GM12801 (cell line): ENCODE measurements around the gene BPIFA2.

Source experiments
- CTCF ChIP-seq: IDR thresholded peaks from one replicate; pipeline ENCODE4 v1.5.1; 2011; ENCODE audit warnings: control low read depth; ENCODE audit not compliant: insufficient read length; ENCODE audit errors: extremely low read depth

Gene BPIFA2

GRCh38 chr20:33188421-33188820, 20.5 kb downstream of the BPIFA2 start:
- no peak for TF ChIP-seq CTCF

GRCh38 chr20:33191484-33191883, 23.5 kb downstream of the BPIFA2 start:
- no peak for TF ChIP-seq CTCF

- no peak for TF ChIP-seq CTCF
Observed at GRCh38 chr20:33191955-33192354, 24.0 kb downstream of the BPIFA2 start.

GRCh38 chr20:33192912-33193501, 25.0 kb downstream of the BPIFA2 start:
- no peak for TF ChIP-seq CTCF

- no peak for TF ChIP-seq CTCF
Observed at GRCh38 chr20:33199026-33199425, 31.1 kb downstream of the BPIFA2 start.

- TF ChIP-seq CTCF: no peak
Observed at GRCh38 chr20:33202451-33202850, 34.5 kb downstream of the BPIFA2 start.

- TF ChIP-seq CTCF: no peak
Observed at GRCh38 chr20:33203444-33203843, 35.5 kb downstream of the BPIFA2 start.
